Astrocyte (in vitro differentiated cells and primary cell): ENCODE results near the gene INSRR. TPM values are rescaled to one million over a fixed set of nuclear protein-coding genes. Genes with fewer than 3 reads are reported as not detected.

Experiments used
- DNase-seq: peaks from one replicate; pipeline ENCODE4 v3.0.0-alpha.2; 2010; ENCODE audit warnings: low read depth
- FAIRE-seq: peaks from 2 replicates; lab custom pipeline; 2011; peaks lifted over from hg19 to GRCh38; lab: Jason Lieb, UNC
- H2AFZ ChIP-seq: 2 replicates; pipeline ENCODE4 v1.6.0; 2012; ENCODE audit warnings: low read depth, low read length, inconsistent platforms
- H3K27ac ChIP-seq: 2 replicates; pipeline ENCODE4 v1.5.1; 2011; ENCODE audit warnings: low read depth, low read length, inconsistent platforms
- H3K27me3 ChIP-seq: 2 replicates; pipeline ENCODE4 v1.6.0; 2011; ENCODE audit warnings: low read length, inconsistent platforms; ENCODE audit not compliant: insufficient read depth
- H3K36me3 ChIP-seq: 2 replicates; pipeline ENCODE4 v1.5.1; 2011; ENCODE audit warnings: low read length, inconsistent platforms; ENCODE audit not compliant: insufficient read depth
- H3K4me1 ChIP-seq: 2 replicates; pipeline ENCODE4 v1.5.1; 2011; ENCODE audit warnings: low read length, inconsistent platforms; ENCODE audit not compliant: insufficient read depth
- H3K4me2 ChIP-seq: 2 replicates; pipeline ENCODE4 v1.6.0; 2012; ENCODE audit warnings: low read length, inconsistent platforms
- H3K4me3 ChIP-seq: 2 replicates; pipeline ENCODE4 v1.5.1; 2011; ENCODE audit warnings: low read depth, mild to moderate bottlenecking, low read length, inconsistent platforms; ENCODE audit not compliant: insufficient read depth
- H3K79me2 ChIP-seq: 2 replicates; pipeline ENCODE4 v1.6.0; 2012; ENCODE audit warnings: mild to moderate bottlenecking, low read length, inconsistent platforms; ENCODE audit not compliant: insufficient read depth
- H3K9ac ChIP-seq: 2 replicates; pipeline ENCODE4 v1.6.0; 2012; ENCODE audit warnings: mild to moderate bottlenecking, low read length, inconsistent platforms
- H3K9me3 ChIP-seq: 2 replicates; pipeline ENCODE4 v1.5.1; 2012; ENCODE audit warnings: low read depth, mild to moderate bottlenecking, low read length, inconsistent platforms; ENCODE audit not compliant: insufficient read depth
- H4K20me1 ChIP-seq: 2 replicates; pipeline ENCODE4 v1.6.0; 2012; ENCODE audit warnings: low read length, inconsistent platforms; ENCODE audit not compliant: insufficient read depth
- H3K27ac Mint-ChIP-seq: one replicate; pipeline ENCODE4 v1.8.0; 2021; ENCODE audit warnings: mild to moderate bottlenecking, mixed read lengths; ENCODE audit not compliant: unreplicated experiment
- H3K27me3 Mint-ChIP-seq: one replicate; pipeline ENCODE4 v1.8.0; 2021; ENCODE audit warnings: low read depth, mixed read lengths; ENCODE audit not compliant: unreplicated experiment
- H3K36me3 Mint-ChIP-seq: one replicate; pipeline ENCODE4 v1.8.0; 2021; ENCODE audit warnings: low read depth, mixed read lengths; ENCODE audit not compliant: unreplicated experiment
- H3K4me1 Mint-ChIP-seq: one replicate; pipeline ENCODE4 v1.8.0; 2021; ENCODE audit warnings: low read depth, mixed read lengths; ENCODE audit not compliant: unreplicated experiment
- H3K4me3 Mint-ChIP-seq: one replicate; pipeline ENCODE4 v1.8.0; 2021; ENCODE audit warnings: mild to moderate bottlenecking, moderate library complexity, mixed read lengths; ENCODE audit not compliant: unreplicated experiment
- H3K9me3 Mint-ChIP-seq: one replicate; pipeline ENCODE4 v1.8.0; 2021; ENCODE audit warnings: mild to moderate bottlenecking, mixed read lengths; ENCODE audit not compliant: unreplicated experiment
- EZH2 ChIP-seq: IDR thresholded peaks from 2 replicates; pipeline ENCODE4 v1.6.1; 2012; ENCODE audit warnings: mild to moderate bottlenecking, low read length, inconsistent platforms; ENCODE audit not compliant: insufficient read depth
- total RNA-seq: library from RNA; stranded (reverse); gene quantifications from 2 replicates; pipeline ENCODE4 v1.2.1, GENCODE V29; 2021
- TF ChIP-seq, protein P1 (sequence below): IDR thresholded peaks from 2 replicates; pipeline ENCODE4 v1.5.1; 2011; ENCODE audit warnings: low read depth, mild to moderate bottlenecking, inconsistent platforms, low read length, moderate library complexity; ENCODE audit not compliant: insufficient read depth

Gene INSRR
- total RNA-seq, 1 donor from 2014 or later: 0.05 TPM

DNA sequence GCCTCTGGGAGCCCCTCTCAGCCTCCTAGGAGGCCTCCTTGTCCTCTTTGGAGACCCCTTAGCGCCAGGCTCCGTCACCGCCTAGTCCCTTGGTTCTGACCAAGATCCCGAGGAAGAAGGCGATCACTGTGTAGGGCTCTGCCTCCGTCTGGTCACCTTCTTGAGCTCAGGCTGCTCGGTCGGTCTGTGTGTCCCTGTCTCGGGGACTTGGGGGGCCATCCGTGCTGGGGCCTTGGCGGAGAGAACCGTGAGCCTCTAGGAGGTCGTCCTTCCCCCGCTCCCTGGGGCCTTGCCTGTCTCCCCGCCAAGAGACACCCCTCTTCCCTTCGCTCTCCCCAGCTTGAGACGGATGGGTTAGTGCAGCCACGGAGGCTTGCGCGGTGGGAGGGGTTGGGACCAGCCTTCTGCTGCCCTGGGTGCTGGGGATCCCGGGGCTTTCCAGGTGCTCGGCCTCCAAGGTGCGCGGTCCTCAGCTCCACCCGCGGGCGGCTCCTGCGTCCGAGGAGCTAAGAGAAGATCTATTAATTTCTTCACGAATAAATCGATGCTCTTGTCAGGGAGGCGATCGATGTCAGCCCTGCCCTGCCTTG lies 701 bp upstream of the INSRR start:
- peaks cover 67% of the 10 kb centered on the region for H3K27me3 ChIP-seq
- peaks cover 4% of the 10 kb centered on the region for H4K20me1 ChIP-seq
- FAIRE-seq (no peak), DNase-seq (peak; percentile 12)
- Mint-ChIP-seq H3K27ac (no peak overlapping the region), H3K4me1 (peaks cover 11% of the 10 kb centered on the region), H3K27me3 (peaks cover 76% of the 10 kb centered on the region), H3K4me3 (no peak overlapping the region), H3K36me3 (no peaks in the 10 kb centered on the region), H3K9me3 (no peaks in the 10 kb centered on the region)
- H3K4me1 ChIP-seq: peaks cover 16% of the 10 kb centered on the region
- no peaks in the 10 kb centered on the region for H3K36me3 ChIP-seq
- H3K27ac ChIP-seq: no peak overlapping the region
- no peaks in the 10 kb centered on the region for H3K9me3 ChIP-seq
- peak; percentile 45 for TF ChIP-seq EZH2
- TF ChIP-seq, protein P1, sequence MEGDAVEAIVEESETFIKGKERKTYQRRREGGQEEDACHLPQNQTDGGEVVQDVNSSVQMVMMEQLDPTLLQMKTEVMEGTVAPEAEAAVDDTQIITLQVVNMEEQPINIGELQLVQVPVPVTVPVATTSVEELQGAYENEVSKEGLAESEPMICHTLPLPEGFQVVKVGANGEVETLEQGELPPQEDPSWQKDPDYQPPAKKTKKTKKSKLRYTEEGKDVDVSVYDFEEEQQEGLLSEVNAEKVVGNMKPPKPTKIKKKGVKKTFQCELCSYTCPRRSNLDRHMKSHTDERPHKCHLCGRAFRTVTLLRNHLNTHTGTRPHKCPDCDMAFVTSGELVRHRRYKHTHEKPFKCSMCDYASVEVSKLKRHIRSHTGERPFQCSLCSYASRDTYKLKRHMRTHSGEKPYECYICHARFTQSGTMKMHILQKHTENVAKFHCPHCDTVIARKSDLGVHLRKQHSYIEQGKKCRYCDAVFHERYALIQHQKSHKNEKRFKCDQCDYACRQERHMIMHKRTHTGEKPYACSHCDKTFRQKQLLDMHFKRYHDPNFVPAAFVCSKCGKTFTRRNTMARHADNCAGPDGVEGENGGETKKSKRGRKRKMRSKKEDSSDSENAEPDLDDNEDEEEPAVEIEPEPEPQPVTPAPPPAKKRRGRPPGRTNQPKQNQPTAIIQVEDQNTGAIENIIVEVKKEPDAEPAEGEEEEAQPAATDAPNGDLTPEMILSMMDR: no peak
- no peaks in the 10 kb centered on the region for H3K79me2 ChIP-seq
- peak overlapping the region; percentile 43 for H2AFZ ChIP-seq
- H3K4me2 ChIP-seq: peak overlapping the region; percentile 86
- H3K9ac ChIP-seq: peak overlapping the region; percentile 18
- H3K4me3 ChIP-seq: peak overlapping the region; percentile 42

DNA sequence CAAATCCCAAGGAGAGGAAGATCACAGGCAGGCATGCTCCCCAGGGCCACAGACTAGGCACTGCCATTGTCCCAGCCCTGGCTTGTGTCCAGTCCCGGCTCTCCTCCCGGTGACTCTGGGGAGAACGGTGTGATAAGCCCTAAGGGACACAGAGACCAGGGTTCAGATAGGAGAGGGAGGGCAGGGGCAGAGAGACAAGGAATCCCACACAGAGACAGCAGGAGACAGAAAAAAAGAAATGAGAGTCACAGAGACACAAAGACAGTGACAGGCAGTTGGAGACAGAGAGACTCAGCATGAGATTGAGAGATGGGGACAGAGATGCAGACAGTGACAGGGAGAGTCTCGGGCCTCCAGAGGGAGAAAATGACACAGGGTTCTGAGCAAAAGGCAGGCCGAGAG lies 361 bp downstream of the INSRR start:
- DNase-seq (no peak), FAIRE-seq (no peak)
- H3K4me3 ChIP-seq: no peak overlapping the region
- H3K79me2 ChIP-seq: no peaks in the 10 kb centered on the region
- peaks cover 60% of the 10 kb centered on the region for H3K27me3 ChIP-seq
- Mint-ChIP-seq H3K4me3 (peak overlapping the region; percentile 60), H3K27me3 (peaks cover 77% of the 10 kb centered on the region), H3K27ac (no peak overlapping the region), H3K4me1 (peaks cover 11% of the 10 kb centered on the region), H3K9me3 (peaks cover 4% of the 10 kb centered on the region), H3K36me3 (peaks cover 2% of the 10 kb centered on the region)
- no peak for TF ChIP-seq EZH2
- TF ChIP-seq, protein P1: no peak
- peak overlapping the region; percentile 86 for H3K4me2 ChIP-seq
- peak overlapping the region; percentile 37 for H2AFZ ChIP-seq
- H4K20me1 ChIP-seq: peaks cover 4% of the 10 kb centered on the region
- H3K9ac ChIP-seq: no peak overlapping the region
- H3K36me3 ChIP-seq: no peaks in the 10 kb centered on the region
- H3K9me3 ChIP-seq: no peaks in the 10 kb centered on the region
- H3K4me1 ChIP-seq: peaks cover 16% of the 10 kb centered on the region
- H3K27ac ChIP-seq: no peak overlapping the region

DNA sequence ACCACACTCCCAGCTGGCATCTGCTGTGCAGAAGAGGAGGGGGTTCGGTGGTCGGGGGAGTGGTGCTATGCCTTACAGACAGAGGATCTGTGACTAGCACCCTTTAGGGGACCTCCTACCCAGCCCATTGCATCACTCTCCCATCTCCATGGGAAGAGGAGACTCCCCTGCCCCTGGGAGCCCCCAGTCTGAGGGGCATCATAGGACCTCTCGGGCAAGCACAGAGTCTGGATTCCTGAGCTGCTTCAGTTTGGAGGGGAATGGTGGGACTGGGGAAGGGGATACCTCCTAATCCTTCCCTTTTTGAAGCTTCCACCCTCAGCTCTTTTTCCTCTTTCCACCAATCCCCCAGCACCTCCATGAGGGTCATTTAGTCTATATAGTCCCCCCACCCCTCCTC lies 1.4 kb downstream of the INSRR start:
- H3K36me3 ChIP-seq: no peaks in the 10 kb centered on the region
- no peak overlapping the region for H3K4me2 ChIP-seq
- FAIRE-seq: no peak
- DNase-seq: no peak
- H3K4me3 ChIP-seq: no peak overlapping the region
- no peak overlapping the region for H2AFZ ChIP-seq
- H3K36me3 Mint-ChIP-seq: peaks cover 2% of the 10 kb centered on the region
- no peak overlapping the region for H3K27ac ChIP-seq
- peaks cover 78% of the 10 kb centered on the region for H3K27me3 Mint-ChIP-seq
- H3K9me3 ChIP-seq: no peaks in the 10 kb centered on the region
- H3K4me3 Mint-ChIP-seq: no peak overlapping the region
- H3K27ac Mint-ChIP-seq: no peak overlapping the region
- peaks cover 16% of the 10 kb centered on the region for H3K4me1 ChIP-seq
- H3K79me2 ChIP-seq: no peaks in the 10 kb centered on the region
- TF ChIP-seq, protein P1: no peak
- TF ChIP-seq EZH2: no peak
- peaks cover 4% of the 10 kb centered on the region for H4K20me1 ChIP-seq
- H3K9ac ChIP-seq: no peak overlapping the region
- peaks cover 5% of the 10 kb centered on the region for H3K9me3 Mint-ChIP-seq
- peaks cover 51% of the 10 kb centered on the region for H3K27me3 ChIP-seq
- H3K4me1 Mint-ChIP-seq: peaks cover 7% of the 10 kb centered on the region
